Purkinje cell (primary cell): ENCODE results near the gene TBC1D30. TPM values are rescaled to one million over a fixed set of nuclear protein-coding genes. Genes with fewer than 3 reads are reported as not detected.

Experiments
- polyA plus RNA-seq: library from polyadenylated mRNA; unstranded; fragments of >200 nt; fragmentation: Nextera tagmentation; gene quantifications from 2 replicates; pipeline ENCODE4 v1.2.1, GENCODE V29; 2014

Gene TBC1D30
- polyA plus RNA-seq, result 3.0 and 4.3 TPM in 2 replicates

GRCh38 chr12:64824500-64825142 is at the start of gene TBC1D30:
TBC1D30 (plus strand) TSS chr12:64824647; CDS start chr12:64824880, 233 bp downstream.

Other genes starting within 250 kb of the TBC1D30 start
- gene RASSF3, start 214.2 kb upstream of the TBC1D30 start, polyA plus RNA-seq, result 0.98 and 1.4 TPM in 2 replicates
- gene GNS, start 65.2 kb upstream of the TBC1D30 start, polyA plus RNA-seq, result 11.6 and 18.2 TPM in 2 replicates